GM21723 (cell line): ENCODE data around the gene BAG1.

Experiments
- ATAC-seq: cut with Tn5 transposase; IDR thresholded peaks from one replicate; pipeline ENCODE4 v1.9.1; 2021; ENCODE audit warnings: mild to moderate bottlenecking, moderate library complexity; ENCODE audit not compliant: unreplicated experiment

BAG1 gene

DNA sequence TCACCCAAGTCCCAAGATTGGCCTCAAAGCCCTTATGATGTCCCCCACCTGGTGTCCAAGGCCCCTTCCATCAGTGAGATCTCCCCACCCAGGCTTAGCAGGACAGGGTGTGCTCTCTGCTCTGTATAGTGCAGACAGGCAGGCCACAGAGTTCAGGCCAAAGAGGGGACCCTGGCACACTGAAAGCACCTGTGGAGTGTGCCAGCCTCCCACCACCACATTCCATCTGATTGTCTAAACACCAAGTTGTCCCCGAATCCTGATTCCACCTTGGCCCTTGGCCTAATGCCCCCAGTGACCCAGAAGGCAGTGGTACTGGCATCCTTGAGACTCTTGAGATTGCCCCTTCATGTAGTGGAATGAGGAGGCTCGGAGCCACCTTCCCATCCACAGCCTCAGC, 19.2 kb downstream of the BAG1 start:
- no peak for ATAC-seq

- no peak for ATAC-seq
Observed at GRCh38 chr9:33244137-33244784, 20.2 kb downstream of the BAG1 start.

DNA sequence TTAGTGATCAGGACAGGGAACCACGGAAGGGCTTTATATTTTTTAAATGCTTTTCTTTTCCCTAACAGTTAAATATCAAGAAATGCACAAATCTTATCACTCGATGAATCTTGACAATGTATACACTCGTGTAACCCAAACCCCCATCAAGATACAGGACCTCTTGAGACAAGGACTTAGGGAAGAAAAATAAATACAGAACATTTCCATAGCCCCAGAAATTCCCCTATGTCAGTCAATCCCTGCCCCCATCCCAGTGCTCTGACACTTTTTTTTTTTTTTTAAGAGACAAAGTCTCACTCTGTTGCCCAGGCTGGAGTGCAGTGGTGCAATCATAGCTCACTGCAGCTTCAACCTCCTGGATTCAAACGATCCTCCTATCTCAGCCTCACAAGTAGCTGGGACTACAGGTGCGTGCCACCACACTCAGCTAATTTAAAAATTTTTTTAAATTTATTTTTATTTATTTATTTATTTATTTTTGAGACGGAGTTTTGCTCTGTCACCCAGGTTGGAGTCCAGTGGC, 21.8 kb downstream of the BAG1 start:
- no peak for ATAC-seq

DNA sequence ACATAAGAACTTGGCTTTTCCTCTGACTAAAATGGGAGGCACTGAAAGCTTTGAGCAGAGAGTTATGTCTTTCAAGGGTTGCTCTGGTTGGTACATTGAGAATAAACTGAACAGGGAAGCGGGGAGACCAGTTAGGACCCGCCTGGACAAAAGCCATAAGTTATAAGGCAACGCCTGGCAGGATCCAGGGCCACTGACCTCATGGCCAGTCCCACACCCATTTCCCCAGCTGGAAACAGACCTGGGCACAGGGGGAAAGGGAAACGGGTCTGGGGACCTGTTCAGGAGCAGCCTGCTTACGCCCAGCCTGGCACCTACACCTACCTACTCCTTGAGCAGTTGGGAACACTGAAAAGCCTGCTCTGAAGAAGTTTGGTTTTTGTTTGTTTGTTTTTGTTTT, 23.2 kb downstream of the BAG1 start:
- no peak for ATAC-seq

DNA sequence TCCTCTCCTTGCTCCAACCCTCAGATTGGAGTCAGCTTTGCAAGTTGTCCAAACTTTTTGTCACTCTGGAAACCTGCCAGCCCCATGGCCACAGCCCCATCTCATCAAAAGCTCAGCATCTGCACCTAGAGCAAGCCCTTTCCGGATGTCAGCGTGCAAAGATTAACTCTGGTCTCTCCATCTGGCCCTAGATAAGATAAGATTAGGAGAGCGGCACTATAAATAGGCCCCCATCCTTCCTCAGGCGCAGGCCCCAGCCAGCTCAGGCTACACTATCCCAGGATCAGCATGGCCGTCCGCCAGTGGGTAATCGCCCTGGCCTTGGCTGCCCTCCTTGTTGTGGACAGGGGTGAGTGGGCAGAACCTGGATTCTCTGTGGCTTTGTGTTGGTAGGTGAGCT, 24.6 kb downstream of the BAG1 start, which contains the start of gene SPINK4:
SPINK4 (plus strand) TSS at position 247 of the 400 bp plus-strand sequence; CDS start at position 289, 42 bp downstream.
- no peak for ATAC-seq

DNA sequence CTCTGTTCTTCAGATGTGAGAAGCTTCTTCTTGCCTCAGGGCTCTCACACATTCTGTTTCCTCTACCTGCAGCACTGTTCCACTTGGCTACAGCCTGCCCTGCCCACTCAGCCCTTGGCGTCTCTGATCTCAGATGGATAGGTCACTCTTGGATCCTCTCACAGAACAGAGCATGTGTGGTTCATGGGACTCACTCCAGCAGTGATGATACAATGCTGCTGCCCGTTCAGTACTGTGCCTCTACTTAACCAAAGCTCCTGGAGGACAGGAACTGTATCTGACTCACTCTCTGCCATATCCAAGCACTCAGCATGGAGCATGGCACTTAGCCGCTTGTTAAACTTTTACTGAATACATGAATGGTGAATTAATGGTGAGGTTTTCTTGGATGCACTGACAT, 27.9 kb downstream of the BAG1 start:
- no peak for ATAC-seq

- ATAC-seq, result no peak
Observed at GRCh38 chr9:33234511-33235467, 29.7 kb downstream of the BAG1 start.

DNA sequence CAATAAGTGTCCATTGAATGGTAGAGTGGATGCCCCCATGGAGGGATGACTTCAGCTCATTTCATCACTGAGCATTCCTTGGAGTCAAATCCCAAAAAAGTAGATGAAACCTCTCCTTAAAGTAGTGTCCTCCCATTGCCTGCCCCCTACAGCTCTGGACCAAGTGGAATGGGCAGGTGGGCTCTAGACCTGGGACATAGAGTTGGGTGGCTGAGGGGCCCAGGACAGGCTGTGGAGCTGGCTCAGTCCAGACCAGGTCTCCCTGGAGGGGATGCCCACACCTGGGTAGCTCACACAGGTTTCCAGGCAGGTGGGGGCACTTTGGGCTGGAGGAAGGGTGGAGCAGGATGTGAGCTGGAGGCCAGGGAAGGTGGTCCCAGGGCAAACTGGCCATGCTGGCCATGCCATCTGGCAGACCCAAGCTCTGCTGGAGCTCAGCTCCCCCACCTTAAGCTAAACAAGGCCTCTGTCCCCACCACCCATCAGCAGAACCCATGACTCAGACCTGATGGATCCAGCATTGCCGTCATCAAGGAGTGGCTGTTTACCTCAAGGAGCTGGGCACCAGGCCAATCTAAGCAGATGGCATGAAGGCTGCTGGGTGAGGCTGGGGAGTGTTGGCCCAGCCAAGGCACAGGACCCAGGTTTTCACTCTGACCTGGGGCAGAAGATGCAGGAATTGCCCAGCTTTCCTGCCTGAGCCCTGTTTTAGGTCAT, 30.7 kb downstream of the BAG1 start:
- no peak for ATAC-seq

DNA sequence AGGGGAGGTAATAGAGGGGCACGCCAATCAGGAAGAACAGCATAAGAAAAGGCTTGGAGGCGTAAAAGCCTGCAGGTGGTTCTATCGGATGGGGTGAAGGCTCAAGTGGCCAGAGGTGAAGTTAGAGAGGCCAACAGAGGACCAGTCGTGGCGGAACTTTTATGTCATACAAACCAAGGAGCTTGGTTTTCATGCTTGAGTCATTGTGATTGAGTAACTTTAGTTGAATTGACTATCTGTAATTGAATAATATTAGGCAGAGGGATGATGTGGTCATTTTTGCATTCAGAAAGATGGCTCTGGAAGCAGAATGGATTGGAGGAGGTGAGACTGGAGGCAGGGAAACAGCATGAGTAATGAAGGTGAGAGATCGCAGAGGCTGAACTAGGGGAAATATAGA, 31.7 kb downstream of the BAG1 start:
- ATAC-seq, result no peak

GRCh38 chr9:33231623-33231942, 32.9 kb downstream of the BAG1 start:
- no peak for ATAC-seq

GRCh38 chr9:33230756-33231622, 33.5 kb downstream of the BAG1 start:
- ATAC-seq, result no peak

DNA sequence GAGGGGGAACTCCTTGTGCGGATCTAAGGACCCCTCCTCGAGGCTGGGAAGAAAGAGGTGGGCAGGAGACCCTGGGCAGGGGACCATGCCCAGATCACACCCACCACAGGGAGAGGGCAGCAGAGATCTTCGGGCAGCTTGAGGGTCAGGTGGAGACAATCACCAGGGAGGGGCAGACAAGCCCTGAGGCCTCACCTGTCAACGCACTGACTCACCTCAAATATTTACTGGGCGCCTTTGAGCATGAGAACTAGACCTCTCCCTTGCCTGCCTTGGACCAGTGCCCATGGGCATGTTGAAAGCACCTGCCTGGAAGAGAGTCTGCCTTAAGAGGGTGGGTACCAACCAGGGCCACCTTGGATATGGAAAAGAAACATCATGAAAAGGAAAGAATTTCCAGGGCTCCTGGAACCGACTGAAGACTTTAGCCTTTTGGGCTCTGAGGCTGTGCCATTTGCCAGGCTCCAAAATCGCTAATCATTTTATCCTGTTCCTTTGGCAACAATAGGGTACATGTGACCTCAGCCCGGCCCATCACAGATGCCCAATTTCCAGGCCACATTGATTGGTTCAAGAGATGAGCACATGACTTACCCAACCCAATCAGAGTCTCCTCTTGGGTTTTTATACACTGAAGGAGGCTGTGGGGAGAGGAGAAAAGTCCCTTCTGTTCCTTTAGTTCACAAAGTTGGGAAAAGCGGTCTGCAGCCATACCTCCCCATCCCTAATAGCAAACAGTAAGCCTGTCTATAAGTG, 35.0 kb downstream of the BAG1 start:
- ATAC-seq, result no peak

GRCh38 chr9:33228606-33229005, 35.9 kb downstream of the BAG1 start:
- ATAC-seq, result no peak

DNA sequence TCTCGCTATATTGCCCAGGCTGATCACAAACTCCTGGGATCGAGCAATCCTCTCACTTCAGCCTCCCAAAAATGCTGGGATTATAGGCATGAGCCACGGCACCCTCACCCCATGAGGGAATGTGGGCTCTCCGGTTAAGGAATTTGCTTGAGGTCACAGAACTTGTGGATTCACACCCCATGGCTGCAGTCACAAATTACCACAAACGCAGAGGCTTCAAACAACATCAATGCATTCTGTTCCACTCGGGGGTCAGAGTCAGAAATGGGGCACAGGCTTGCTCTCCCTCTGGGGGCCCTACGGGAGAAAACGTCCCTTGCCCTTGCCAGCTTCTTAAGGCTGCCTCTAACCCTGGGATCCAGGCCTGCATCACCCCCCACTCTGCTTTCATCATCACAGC, 36.8 kb downstream of the BAG1 start:
- ATAC-seq, result no peak

GRCh38 chr9:33227008-33227398, 37.5 kb downstream of the BAG1 start:
- ATAC-seq, result peak; percentile 53

GRCh38 chr9:33225319-33226147, 39.0 kb downstream of the BAG1 start:
- ATAC-seq, result no peak

DNA sequence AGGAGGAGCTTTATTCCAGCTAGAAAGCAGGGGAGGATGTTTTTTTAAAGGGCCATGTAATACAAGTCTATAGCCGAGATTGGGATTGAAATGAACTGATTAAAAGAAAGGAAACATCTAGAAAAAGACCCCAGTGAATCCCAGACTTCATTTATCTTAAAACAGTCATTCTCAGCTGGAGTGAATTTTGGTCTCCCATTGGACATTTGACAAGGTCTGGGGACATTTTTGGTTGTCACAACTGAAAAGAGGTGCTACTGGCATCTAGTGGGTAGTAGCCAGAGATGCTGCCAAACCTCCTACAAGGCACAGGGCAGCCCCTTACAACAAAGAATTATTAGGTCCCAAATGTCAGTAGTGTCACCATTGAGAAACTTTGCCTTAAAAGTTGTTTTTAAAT, 40.8 kb downstream of the BAG1 start:
- no peak for ATAC-seq

DNA sequence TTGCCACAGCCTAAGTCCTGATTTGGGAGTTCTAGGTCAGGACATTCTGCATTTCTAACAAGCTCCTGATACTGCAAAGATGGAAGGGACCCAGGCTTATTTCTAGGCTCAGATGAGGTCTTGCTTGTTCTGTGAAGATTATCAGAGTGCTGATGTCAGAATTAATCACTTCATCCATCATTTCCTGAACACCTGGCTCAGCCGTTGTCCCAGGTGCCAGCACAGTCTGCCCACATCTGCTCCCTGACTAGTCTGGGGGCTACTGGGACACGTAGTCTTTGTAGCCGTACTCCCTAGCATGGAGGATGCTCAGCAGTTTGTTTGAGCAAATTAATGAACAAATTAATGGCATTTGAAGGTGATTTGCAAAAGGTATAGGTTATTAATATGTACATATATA, 42.5 kb downstream of the BAG1 start:
- no peak for ATAC-seq

DNA sequence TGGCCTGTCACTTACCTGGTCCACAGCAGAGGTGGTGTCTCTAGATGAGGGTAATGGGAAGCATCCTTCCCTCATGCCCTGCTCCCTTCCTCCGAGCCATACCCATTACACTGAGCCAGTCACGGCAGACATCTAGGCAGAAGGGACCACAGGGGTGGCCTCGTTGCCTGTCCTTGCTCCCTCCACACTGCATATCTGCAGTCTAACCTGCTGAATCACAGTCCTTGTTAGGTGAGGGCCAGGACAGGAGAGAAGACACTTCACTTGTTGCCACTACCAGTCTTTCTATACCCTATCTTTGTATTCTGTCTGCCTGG, 43.0 kb downstream of the BAG1 start:
- ATAC-seq, result no peak
